NCI-H748 (cell line): ENCODE data around the gene HOXA9.

ENCODE experiments used
- DNase-seq: peaks from one replicate; lab custom pipeline; 2025; ENCODE audit not compliant: unreplicated experiment; lab: John Stamatoyannopoulos, UW

Gene HOXA9

GRCh38 chr7:27144781-27145164 is 20.6 kb downstream of the HOXA9 start:
- DNase-seq = peak; percentile 4

- no peak for DNase-seq
These were observed 21.2 kb downstream of the HOXA9 start for GRCh38 chr7:27143950-27144780.

DNA sequence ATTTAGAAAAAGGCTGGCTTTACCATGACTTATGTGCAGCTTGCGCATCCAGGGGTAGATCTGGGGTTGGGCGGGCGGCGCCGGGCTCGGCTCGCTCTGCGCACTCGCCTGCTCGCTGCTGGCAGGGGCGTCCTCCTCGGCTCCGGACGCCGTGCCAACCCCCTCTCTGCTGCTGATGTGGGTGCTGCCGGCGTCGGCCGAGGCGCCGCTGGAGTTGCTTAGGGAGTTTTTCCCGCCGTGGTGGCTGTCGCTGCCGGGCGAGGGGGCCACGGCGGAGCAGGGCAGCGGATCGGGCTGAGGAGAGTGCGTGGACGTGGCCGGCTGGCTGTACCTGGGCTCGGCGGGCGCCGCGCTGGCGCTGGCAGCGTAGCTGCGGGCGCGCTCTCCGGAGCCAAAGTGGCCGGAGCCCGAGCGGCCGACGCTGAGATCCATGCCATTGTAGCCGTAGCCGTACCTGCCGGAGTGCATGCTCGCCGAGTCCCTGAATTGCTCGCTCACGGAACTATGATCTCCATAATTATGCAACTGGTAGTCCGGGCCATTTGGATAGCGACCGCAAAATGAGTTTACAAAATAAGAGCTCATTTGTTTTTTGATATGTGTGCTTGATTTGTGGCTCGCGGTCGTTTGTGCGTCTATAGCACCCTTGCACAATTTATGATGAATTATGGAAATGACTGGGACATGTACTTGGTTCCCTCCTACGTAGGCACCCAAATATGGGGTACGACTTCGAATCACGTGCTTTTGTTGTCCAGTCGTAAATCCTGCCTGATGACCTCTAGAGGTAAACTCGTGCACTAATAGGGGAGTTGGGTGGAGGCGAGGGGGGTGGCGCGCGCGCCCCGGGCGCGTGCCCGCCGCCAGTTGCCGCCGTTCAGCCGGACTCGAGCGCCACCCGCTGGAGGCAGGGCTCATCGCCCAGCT is 22.1 kb downstream of the HOXA9 start, which contains the start of gene HOXA5:
HOXA5 (minus strand) TSS at position 659 of the 927 bp plus-strand sequence; CDS start at position 585, 74 bp downstream.
- peak; percentile 95 for DNase-seq

GRCh38 chr7:27142580-27143022 is 22.7 kb downstream of the HOXA9 start:
- DNase-seq = peak; percentile 54

DNA sequence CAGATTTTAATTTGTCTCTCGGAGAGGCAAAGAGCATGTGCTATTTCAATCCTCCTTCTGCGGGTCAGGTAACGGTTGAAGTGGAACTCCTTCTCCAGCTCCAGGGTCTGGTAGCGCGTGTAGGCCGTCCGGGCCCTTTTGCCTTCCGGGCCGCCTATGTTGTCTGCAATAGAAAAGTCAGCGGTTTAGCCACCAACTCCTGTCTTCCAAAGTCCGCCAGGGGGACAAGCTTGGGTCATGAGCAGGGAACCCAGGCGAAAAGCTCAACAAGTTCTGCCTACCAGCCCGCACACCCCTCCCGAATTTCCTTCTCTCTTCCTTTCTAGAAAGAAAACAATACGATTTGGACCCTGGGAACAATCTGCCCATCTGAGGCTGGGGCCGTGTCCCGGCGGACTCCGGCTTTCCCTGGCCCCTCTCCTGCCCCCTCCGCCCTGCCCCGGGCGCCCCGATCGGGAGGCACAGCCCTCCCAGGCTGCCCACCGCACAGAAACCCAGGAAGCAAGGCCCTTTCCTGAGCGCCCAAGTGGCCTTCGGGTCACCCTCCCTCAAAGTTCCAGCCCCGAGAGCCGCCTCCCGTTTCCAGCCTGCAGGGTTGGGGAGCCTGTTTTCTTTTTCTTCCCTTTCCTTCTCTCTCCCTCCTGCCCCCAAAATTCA is 23.3 kb downstream of the HOXA9 start:
- peak; percentile 16 for DNase-seq

DNA sequence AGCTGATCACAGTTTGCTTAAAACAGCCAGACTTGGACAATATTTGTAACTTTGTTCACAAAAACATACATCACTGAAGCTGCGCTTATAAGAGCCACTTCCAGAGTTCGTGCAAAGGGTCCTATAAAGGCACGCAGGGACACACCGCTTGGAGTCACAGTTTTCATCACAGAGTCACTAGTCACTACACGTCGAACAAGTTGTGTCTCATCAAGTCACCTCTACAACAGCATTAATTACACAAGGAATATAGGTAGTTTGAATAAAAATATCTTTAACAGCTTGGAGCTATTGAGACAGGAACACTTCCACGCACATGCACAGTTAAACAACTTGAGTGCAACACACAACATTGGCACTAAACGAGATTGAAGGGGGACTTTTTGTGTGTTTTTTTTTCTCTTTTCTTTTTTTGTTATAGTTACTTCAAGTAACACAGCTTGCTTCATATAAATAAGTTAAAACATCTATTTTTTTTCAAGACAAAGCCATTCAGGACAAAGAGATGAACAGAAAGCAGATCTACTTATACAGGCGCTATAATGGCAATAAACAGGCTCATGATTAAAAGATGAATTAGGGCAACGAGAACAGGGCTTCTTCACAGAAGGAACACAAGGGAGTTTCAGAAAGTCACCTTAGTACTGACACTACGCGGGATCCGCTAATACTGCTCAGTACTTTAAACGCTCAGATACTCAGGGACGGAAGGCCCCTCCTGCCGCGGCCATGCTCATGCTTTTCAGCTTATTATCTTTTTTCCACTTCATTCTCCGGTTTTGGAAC is 24.0 kb downstream of the HOXA9 start:
- no peak for DNase-seq

GRCh38 chr7:27140126-27140857 is 25.0 kb downstream of the HOXA9 start:
- no peak for DNase-seq

DNA sequence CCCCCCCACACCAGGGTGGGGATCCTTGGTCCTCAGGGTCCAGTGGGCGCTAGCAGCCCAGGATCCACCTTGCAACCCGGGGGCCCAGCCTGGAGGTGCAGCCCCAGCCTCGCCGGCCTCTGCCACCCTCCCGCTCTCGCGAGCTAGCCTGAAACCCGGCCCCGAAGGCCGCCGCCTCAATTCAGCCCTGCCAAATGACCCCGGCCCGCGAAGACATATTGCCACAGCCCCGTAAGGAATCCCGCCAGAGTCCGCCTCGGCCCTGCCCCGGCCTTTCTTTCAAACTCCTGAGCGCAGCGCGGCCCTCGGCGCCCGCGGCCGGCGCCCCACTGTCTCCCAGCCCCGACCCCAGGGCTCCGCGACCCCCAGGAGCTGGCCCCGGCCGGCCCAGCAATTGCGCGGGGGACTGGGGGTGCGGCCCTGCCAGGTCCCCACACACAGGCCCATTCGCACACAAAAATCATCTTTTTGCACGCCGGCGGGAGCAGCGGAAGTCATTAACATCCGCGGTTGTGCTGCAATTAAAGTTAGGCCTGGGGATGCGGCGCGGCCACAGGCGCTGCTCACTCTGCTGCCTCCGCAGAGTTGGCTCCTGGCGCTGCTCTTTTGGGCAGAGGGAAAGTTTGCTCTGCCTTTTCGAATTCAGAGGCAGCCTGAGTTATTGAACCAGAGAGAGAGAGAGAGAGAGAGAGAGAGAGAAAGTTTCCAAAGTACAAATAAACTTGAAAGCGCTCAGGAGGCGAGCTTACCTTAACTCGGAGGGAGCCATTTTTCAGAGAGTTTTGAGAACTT is 25.8 kb downstream of the HOXA9 start:
- DNase-seq = no peak

GRCh38 chr7:27138985-27139333 is 26.4 kb downstream of the HOXA9 start:
- no peak for DNase-seq

DNA sequence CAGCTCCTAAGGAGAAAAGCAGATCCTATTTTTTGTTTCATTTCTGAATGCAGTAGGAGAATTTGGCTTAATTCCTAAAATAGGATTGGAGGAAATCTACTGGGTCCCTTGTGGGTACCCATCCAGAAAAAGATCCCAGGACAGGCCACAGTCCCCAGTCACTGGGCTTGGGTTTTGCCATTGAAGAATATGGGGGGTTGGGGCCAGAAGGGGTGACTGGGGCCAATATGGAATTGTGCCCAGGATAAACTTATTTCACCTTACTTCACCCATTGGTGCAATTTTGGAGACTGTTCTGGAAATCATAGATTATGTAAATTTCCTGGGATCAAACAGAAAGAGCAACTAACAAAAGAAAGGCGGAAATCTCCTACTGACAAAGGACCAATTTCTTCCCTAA is 26.9 kb downstream of the HOXA9 start:
- DNase-seq = no peak

DNA sequence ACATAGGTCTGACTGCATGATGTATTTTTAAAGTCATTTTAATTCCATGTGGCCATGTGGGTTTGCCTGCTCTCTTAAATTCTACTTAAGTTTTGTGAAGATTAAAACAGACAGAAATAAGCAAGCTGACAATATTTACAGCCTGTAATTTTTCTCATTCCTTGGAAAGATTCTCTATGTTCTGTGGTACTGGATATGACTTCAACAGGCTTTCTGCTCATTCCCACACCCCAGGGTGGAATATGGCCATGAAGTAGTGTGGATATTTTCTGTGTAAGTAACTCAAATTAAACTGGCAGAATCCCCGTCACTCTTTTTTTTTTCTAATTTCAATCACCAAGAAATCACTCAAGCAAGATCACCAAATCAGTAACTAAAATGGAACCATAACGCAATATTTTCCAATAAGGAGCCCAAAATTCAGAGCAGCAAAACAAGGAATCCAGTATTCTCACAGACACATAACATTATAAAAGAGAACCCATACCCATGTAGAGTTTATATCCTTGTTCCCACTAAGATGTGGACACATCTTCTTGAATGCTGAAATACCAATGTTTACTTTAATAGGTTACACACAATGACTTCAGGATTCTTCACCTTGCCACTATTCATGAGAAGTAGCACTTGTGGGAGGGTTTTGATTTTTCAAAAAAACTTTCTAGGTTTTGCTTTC is 27.6 kb downstream of the HOXA9 start:
- no peak for DNase-seq

- DNase-seq = no peak
These were observed 30.9 kb downstream of the HOXA9 start for GRCh38 chr7:27134392-27134791.

DNA sequence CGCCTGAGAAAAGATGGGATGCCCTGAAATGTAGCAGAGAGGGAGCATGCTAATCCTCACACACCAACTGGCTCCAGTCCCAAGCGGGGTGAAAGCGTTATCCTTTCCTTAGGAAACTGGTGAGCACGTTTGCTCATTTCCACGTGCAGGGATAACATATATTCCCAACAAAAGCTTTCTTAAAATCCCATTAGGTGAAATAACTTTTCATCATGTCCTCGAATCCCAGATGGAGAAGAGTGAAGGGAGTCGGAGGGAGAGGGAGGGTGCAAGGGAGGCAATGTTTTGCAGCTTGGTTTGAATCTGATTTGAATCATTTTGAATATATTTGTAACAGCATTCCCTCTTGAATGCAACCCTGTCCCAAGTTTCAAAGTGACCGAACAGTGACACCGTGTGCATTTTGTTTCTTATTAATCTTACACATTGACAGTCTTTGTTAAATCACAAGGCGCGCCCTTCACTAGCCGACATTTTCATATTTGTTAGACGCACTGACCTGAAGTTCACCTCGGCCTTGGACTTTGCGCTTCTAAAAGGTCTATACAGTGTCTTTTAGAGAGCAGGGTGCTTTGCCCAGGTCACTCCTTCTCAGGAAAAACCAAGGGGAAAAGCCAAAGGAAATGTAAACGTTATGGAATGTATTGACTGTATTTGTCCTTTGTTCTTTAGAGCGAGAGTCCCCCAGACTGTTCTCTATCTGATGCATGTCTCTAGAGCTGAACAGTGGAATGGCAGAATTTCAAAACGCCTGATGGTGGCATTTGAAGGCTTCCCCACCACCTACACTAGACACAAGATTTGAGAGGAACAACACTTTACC is 31.7 kb downstream of the HOXA9 start:
- no peak for DNase-seq

GRCh38 chr7:27132978-27133377 is 32.4 kb downstream of the HOXA9 start:
- no peak for DNase-seq

GRCh38 chr7:27132214-27132613 is 33.1 kb downstream of the HOXA9 start:
- DNase-seq = no peak

GRCh38 chr7:27131390-27131819 is 33.9 kb downstream of the HOXA9 start:
- DNase-seq = no peak

- peak; percentile 94 for DNase-seq
These were observed 34.6 kb downstream of the HOXA9 start, which contains the start of gene HOXA4 for GRCh38 chr7:27130540-27131389. Gene HOXA4, minus strand, starts transcription at chr7:27130757. Its CDS starts 24 bp downstream, at chr7:27130733.
